NOMO-1 treated with DMSO at 0.1 percent for 48 hours (cell line): ENCODE measurements around the gene ZNF764.
"Not testable (repeated sequence)": the region's sequence is repeated elsewhere in the genome, so short reads cannot be mapped to it uniquely, and the experiment has no call there.

Experiments
- DNase-seq: peaks from one replicate; lab custom pipeline; 2025; ENCODE audit not compliant: unreplicated experiment; lab: John Stamatoyannopoulos, UW

Gene ZNF764

DNA sequence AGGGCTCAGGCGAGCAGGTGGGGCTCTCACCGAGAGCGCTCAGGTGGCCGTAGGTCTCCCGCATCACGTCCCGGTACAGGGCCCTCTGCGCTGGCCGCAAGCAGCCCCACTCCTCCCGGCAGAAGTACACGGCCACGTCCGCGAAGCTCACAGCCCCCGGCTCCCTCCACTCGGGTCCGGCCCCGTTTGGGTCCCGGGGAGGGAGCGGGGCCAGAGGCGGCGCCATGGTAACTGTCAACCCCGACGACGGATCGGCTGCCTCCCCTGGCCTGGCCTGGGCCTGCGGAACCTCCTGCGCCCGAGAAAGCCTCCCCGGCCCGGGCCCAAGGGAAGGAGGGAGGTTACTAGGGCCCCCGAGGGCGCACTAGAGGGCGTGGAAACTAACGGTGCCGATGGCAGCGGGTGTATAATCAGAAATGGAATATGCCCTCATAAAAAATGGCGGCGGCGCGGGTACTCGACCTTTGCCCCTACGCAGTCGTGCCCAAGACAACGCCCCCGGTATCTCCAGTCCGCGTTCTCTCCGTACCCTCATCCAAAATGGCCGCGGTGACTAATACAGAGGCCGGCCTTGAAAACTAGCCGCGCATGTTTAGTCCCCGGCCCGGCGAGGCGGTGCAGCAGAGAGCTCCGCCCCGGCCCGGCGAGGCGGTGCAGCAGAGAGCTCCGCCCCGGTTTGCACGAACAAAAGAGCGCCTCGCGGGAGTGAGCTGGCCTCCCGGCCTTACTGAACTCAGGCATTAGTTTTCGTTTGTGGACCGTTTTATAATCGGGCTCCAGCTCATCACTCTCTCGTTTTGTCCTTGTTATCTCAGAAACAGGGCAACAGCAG is at the start of gene ZNF764:
ZNF764 (minus strand) TSS at position 418 of the 832 bp plus-strand sequence; CDS start at position 226, 192 bp downstream.
- DNase-seq, result peak; percentile 98

DNA sequence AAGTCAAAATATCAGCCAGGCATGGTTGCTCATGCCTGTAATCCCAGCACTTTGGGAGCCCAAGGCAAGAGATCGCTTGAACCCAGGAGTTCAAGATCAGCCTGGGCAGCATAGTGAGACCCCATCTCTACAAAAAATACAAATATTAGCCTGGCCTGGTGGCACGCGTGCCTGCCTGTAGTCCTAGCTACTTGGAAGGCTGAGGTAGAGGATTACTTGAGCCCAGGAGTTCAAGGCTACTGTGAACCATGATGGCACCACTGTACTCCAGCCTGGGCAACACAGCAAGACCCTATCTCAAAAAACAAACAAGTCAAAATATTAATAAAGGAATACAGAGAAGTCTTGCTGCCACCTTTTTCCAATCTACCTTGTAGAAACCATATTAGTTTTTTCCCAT is 47.8 kb upstream of the ZNF764 start:
- no peak for DNase-seq

DNA sequence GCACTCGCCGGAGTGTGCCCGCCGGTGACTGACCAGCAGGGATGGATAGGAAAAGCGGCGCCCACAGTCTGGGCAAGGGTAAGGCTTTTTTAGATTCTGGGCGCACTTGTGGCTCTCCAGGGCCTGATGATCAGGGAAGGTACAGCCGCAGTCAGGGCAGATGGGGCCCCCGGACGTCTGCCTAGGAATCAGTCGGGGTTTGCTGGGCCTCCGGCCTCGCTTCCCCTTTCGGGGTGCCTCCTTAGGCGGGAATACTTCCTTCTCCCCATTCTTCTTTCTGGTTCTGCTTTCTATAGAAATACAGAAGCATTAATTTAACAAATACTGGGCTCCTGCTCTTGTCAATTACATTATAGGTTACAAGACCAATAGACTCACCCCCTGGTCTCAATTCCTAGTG is 47.0 kb upstream of the ZNF764 start:
- DNase-seq, result peak; percentile 62

DNA sequence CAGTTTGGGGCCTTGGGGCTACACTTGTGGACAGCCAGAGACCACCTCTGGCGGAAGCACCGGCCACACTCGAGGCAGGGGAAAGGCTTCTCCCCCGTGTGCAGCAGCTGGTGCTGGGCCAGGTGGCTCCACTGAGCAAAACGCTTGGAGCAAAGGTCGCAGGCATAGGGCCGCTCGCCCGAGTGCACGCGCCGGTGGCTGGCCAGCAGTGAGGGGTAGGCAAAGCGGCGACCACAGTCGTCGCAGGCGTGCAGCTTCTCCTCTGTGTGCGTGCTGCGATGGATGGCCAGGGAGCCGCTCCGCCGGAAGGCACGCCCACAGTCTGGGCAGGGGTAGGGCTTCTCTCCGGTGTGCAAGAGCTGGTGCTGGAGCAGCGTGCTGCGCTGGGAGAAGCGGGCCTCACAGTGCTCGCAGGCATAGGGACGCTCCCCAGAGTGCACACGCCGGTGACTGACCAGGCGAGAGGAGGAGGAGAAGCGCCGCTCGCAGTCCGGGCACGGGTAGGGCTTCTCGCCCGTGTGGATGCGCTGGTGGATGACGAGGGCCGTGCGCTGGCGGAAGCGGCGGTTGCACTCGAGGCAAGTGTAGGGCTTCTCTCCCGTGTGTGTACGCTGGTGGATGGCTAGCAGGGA is 46.3 kb upstream of the ZNF764 start:
- no peak for DNase-seq

DNA sequence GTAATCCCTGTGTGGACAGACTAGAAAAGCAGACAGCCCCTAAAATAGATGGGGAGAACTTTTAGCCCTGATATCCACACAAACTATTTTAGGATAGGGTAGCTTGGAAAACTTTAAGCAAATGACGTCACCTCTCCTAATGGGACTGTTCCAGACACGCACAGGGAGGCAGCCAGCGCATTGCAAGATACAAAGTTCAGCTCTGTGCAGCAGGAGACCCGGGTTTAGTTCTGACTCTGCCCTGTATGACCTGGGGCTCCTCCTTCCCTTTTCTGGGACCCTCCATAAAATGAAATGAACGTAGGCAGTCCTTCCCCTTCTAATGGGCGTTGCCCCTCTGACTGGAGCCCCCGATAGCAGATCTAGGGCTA is 45.8 kb upstream of the ZNF764 start:
- no peak for DNase-seq

DNA sequence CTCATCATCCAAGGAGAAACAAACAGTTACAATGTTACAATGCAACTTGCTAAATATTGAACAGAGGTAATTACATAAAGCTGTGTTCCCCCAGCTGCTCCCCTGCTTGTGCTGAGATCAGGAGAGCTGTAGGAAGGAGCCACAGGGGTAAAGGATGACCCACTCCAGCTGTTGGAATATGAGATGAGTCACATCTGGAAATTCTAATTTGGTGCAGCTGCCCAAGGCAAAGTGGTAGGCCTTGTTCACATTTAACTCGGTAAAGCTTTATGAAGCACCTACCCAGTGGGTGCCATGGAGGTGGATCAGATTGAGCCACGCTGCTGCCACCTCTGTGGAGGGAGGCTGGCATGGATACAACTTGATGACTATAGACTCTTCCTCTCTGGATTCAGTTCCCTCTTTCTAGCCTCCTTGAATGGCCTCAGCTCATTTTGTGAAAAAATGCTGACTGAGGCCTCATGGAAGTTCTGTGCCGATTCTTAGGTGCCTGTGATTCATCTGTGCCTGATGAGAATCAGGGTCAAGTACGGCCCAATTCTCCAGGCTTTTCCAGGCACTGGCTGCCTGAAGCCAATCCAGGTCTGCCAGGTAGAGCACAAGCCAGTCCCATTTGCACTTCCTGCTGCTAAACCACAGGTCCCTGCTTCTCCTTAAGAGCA is 44.6 kb upstream of the ZNF764 start:
- DNase-seq, result peak; percentile 33

DNA sequence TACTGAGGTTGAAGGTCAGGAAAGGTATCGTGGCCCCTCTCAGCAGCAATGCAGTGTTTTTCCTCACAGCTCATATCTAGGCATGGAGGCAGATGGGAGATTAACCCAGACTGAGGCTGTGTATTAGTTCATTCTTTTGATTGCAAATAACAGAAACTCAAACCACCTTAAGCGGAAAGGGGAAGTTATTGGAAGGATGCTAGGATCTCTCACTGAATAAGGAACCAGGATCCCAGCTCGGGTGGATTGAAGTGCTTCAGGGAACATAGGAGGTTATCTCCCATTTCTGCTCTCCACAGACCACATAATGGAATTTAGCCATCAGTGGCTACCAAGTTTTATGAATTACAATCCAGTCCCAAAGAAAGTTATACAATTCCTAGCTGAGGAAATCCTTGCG is 43.8 kb upstream of the ZNF764 start:
- DNase-seq, result peak; percentile 28

DNA sequence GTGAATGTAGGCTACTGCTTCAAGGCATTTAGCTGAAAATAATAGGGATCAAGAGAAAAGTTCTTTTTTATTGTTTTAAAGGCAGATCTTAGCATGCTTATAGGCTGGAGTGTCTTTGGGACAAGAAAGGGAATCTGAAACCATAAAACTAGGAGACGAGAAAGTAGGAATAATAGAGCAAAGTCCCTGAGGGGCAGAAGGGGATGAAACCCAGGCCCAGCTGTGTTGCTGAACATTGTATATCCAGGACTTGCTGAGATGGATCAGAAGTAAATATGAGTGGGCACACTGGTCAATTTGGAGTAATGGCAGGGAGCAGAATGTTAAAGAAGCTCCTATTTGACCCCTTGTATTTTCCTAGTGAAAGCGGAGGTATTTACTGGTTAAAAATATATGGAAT is 42.8 kb upstream of the ZNF764 start:
- no peak for DNase-seq

DNA sequence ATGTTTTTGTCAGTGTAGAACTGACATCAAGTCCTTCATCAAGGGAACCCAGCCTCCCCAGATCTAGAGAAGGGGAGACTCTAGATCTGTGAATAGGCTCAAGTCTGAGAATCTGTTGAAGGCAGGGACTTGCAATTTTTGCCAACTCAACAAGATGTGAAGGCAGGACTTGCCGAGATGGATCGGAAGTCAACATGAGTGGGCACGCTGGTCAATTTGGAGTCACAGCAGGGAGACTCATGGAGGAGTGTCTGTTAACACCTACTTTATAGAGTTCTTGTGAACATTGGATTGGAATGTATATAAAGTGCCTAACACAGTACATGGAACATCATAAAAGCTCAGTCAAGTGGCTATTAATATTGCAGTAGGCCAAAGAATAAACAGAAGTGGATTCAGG is 42.0 kb upstream of the ZNF764 start:
- DNase-seq, result no peak

DNA sequence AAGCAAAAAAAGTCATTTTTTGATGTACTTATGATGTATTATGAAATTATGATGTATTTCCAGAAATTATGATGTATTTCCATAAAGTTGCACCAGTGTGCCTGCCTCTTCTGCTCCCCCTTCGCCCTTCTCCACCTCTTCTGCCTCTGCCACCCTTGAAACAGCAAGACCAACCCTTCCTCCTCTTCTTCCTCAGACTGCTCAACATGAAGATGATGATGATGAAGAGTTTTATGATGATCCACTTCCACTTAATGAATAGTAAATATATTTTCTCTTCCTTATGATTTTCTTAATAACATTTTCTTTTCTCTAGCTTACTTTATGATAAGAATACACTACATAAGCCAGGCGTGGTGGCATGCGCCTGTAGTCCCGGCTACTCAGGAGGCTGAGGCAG is 34.7 kb upstream of the ZNF764 start:
- DNase-seq, result no peak

DNA sequence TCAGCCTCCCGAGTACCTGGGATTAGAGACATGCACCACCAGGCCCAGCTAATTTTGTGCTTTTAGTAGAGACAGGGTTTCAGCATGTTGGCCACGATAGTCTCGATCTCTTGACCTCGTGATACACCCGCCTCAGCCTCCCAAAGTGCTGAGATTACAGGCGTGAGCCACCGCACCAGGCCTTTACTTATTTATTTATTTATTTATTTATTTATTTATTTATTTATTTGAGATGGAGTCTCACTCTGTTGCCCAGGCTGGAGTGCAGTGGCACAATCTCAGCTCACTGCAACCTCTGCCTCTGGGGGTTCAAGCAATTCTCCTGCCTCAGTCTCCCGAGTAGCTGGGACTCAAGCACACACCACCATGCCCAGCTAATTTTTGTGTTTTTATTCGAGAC is 32.7 kb upstream of the ZNF764 start:
- DNase-seq, result not testable (repeated sequence)

DNA sequence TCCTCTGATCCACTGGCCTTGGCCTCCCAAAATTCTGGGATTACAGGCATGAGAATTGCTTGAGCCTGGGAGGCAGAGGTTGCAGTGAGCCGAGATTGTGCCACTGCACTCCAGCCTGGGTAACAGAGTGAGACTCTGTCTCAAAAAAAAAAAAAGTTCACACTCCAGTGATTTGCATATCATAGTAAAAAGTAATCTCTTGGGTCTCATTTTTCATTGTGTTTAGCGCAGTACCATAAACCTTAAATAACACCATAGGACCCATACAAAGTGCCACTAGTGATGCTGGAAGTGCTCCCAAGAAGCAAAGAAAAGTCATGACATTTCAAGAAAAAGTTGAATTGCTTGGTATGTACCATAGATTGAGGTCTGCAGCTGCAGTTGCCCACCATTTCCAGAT is 31.4 kb upstream of the ZNF764 start:
- DNase-seq, result not testable (repeated sequence)

DNA sequence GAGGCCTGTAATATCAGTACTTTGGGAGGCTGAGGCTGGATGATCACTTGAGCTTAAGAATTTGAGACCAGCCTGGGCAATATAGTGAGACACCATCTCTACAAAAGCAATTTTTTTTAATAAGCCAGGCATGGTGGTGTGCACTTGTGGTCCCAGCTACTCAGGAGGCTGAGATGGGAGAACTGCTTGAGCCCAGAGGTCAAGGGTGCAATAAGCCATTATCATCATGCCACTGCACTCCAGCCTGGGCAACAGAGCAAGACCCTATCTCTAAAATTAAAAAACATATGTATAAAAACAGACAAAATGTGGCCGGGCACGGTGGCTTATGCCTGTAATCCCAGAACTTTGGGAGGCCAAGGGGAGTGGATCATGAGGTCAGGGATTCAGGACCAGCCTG is 30.5 kb upstream of the ZNF764 start:
- DNase-seq, result no peak

DNA sequence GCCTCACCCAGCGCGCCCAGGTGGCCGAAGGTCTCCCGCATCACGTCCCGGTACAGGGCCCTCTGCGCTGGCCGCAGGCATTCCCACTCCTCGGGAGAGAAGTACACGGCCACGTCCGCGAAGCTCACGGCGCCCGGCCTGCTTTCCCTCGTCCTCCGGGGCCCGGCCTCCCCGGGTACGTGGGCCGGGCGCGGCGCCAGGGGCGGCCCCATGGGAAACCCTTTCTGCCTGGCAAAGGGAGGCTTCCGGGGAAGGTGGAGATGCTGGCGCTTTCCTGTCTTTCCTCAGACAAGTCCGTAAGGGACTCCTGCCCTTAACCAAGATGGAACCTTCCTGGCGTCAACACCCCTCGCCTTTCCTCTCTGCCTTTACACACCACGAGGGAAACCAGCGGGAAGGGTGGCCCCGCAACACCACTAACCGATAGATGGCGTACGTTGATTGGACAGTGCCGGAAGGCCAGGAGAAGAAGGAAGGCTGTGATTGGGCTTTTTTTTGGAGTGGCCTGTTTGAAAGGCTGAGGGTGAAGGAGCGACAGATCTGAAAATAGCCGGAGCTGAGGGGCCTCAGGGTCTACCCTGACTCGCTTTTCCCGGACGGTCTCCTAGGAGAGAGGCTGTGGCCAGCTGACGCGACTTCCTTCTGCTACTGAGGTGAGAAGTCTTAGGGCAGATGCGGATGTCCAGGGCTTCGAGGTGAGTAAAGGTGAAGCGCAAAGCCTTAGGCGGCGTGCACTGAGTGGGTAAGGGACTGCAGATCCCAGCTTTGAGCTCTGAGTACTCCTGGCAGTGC is 27.4 kb upstream of the ZNF764 start, which contains the start of gene ZNF785:
ZNF785 (minus strand) TSS at position 298 of the 792 bp plus-strand sequence; CDS start at position 212, 86 bp downstream.
- peak; percentile 98 for DNase-seq

DNA sequence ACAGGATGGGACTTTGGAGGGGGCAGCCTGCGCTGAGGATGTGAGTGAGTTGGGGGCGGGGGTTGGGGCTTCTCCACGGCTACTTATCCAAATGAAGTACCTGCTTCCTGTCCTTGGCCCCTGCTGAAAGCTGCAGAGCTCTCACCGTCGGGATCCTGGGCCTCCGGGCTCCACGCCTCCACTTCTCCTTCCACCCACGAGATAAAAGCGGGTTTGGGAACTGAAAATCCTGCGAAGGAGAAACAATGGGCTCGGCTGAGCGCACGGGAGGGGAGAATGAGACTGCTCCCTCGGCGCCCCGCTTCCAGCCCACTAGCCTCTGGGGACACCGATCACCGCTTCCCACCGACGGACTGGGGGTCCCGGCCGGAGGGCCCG is 26.8 kb upstream of the ZNF764 start:
- peak; percentile 20 for DNase-seq

DNA sequence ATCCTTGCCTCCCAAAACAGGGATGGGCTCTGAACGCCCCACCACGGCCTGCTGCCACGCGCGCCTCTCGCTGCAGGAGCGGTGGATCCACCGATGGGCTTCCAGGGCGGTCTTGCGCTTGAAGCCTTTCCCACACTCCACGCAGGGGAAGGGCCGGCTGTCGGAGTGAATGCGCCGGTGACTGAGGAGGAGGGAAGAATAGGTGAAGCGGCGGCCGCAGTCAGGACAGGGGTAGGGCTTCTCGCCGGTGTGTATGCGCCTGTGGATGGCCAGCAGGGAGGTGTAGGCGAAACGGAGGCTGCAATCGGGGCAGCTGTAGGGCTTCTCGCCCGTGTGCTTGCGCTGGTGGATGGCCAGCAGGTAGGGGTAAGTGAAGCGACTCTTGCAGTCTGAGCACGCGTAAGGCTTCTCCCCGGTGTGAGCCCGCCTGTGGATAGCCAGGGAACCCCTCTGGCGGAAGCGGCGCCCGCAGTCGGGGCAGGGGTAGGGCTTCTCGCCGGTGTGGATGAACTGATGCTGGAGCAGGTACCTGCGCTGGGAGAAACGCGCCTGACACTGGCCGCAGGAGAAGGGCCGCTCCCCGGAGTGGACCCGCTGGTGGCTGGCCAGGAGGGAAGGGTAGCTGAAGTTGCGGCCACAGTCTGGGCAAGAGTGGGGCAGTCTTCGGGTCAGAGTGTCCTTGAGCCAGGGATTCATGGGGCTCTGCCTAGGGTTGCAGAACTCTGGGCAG is 24.6 kb upstream of the ZNF764 start:
- DNase-seq, result no peak

DNA sequence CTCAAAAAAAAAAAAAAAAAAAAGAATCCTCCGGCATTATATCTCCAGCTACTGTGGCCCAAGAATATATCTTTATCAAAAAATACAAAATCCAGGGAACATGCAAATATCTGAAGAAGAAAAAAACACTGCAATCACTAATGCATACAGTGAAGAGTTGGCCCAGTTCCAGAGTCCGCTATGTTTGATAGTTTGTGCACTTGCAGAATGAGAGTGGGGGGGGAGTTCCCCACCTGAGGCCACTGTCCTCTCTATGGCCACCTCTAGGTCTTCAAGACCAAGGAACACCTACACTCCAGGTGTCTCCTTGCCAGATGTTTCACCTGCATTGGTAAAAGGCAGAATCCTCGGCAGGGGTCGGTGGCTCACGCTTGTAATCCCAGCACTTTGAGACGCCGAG is 23.3 kb upstream of the ZNF764 start:
- DNase-seq, result no peak

DNA sequence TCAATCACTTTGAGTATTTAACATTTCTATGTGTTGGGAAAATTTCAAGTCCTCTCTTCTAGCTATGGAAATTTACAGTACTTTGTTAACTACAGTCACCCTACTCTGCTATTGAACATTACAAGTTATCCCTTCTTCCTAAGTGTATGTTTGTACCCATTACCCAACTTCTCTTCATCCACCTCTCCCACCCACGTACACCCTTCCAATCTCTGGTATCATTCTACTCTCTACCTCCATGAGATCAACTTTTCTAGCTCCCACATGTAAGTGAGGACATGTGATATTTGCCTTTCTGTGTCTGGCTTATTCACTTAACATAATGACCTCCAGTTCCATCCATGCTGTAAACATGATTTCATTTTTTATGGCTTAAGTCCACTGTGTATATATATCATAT is 16.5 kb upstream of the ZNF764 start:
- no peak for DNase-seq

DNA sequence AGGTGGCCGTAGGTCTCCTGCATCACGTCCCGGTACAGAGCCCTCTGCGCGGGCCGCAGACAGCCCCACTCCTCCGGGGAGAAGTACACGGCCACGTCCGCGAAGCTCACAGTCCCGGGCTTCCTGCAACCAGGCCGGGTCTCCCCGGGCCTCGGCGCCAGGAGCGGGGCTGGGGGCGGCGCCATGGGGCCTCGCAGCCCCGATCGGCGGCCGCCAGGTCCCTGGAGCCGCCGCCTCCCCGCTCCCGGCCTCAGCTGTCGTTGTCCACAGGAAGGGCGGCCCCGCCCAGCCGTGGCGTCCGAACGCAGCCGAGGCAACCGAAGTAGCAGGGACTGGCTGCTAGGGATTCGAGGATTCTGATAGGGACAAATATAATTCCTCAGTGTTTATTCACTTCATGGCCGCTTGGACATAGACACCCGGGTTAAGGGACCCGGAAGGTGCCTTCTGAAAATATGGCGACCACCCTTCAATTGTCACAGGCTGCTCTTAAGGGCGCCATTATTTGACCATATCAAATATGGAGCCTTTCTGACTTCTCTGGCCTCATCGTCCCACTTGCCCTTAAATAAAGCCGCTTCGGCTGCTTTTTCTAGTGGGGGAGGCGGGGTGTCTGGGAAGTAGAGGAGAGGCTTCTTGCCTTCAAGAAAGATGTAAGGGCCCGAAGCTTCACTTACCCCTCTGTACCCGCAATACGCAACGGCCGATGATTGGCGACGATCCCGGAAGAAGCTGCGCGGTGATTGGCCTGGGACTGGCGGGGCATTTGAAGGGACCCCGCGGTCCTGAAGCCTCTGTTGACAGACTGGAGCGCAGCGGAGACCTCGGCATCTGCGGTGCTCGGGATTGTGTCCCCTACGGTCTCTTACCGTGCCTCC is 13.5 kb upstream of the ZNF764 start, which contains the start of gene ZNF688:
ZNF688 (minus strand) TSS at position 270 of the 878 bp plus-strand sequence; CDS start at position 185, 85 bp downstream.
- DNase-seq, result peak; percentile 99
